HG03571 (cell line): Measurements from ENCODE around the gene SLC39A13.
A peak's percentile ranks its signal among the peaks of the same experiment; 100 is the strongest.

Source experiments
- ATAC-seq: cut with Tn5 transposase; IDR thresholded peaks from one replicate; pipeline ENCODE4 v1.9.1; 2021; ENCODE audit not compliant: unreplicated experiment

SLC39A13 gene

DNA sequence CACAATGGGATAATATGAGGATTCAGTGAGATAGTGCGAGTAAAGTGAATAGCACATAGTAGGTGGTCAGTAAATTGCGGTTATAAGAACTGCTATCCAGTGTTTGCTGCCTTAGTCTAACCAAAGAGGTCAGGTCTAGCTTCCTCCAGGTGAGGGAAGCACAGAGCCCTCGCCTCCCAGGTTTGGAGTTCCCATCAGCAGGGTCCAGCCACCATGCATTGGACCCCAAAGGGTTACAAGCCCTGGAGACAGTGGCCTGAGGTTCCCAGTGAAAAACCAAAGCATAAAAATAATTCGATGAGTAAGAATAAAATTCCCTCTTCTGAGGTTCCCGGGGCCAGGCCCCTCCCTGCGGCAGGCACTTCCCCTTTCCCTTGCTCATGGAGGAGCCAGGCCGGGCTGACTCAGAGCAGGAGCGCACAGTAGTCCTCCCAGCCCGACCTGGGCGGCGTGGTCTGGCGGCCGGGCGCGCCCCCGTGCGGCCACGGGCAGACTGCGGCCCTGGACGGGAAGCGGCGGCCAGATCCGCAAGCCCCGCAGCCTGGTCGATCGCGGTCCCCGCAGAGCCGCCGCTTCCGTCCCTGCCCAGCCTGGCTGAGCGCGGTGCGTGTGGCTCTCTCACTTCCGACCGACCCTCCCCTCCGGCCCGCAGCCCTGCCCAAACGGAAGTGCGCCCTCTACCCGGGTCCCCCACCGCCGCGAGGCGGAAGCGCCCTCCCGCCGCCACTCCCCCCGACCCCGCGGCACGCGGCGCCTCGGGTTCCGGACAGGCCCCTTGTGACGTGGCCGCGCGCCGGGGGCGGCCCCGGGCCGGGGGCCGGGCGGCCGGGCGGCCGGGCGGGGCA, at the start of gene SLC39A13:
TSS of gene SLC39A13 (plus strand) at position 845 of the 845 bp plus-strand sequence. CDS start 1,505 bp downstream, outside the sequence.
- ATAC-seq = peak; percentile 83

DNA sequence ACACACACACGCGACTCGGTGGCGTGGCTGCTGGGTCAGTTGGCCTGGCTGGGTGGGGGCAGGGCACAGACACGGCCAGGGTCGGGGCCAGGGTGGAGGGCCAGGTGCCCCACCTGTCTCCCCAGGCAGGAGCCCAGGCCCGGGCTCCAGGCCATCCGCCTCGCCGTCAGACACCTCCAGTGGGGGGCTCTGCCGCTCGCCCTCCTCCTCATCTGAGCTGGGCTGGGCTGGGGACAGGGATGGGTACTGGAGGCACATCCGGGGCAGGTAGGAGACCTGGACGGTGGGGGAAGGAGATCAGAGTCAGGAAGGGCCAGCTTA, 49.7 kb upstream of the SLC39A13 start:
- ATAC-seq = no peak

DNA sequence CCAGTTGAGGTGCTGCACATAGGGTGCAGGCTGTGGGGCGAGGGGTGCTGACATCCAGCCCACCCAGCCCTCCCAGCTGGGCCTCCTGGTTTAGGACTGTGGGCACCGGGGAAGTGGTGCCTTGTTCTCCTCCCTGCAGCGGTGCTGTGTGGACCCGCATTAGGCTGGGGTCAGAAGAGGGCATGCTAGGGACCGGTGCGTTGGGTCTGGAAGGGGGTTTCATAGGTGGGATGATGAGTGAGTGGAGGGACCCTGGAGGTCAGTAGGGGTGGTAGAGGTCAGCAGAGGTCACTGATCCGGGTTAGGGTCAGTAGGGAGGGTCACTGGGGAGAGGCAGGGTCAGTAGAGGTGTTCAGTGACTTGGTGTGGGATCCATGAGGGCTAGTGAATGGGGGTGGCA, 49.2 kb upstream of the SLC39A13 start:
- ATAC-seq = no peak

DNA sequence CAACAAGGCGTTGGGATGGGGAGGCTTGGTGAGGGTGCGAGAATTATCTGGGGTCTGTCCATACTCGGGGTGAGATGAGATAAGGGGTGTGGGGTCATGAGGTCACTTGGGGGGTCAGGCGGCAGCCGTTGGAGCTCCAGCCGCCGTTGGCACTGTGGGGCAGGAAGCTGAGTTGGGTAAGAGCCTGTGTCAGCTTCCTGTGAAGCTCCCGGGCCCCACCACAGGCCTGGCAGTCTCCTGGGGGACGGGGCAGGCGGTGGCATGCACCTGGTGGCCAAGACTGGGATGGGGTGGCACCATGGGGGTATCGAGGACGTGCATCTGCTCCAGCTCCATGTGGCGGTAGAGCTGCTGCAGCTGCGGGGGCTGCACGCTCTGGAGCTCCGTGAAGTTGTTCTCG, 48.8 kb upstream of the SLC39A13 start:
- ATAC-seq = no peak

DNA sequence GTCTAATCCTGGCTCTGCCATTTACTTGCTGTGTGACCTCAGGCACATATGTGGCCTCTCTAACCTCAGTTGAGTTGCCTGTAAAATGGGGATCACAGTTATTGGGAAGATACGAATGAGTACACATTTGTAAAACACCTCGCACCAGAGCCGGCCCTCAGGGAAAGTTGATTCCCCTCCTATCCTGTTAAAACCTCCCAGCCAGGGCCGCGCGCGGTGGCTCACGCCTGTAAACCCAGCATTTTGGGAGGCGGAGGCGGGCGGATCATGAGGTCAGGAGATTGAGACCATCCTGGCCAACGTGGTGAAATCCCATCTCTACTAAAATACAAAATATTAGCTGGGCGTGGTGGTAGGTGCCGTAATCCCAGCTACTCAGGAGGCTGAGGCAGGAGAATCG, 48.0 kb upstream of the SLC39A13 start:
- ATAC-seq = no peak

DNA sequence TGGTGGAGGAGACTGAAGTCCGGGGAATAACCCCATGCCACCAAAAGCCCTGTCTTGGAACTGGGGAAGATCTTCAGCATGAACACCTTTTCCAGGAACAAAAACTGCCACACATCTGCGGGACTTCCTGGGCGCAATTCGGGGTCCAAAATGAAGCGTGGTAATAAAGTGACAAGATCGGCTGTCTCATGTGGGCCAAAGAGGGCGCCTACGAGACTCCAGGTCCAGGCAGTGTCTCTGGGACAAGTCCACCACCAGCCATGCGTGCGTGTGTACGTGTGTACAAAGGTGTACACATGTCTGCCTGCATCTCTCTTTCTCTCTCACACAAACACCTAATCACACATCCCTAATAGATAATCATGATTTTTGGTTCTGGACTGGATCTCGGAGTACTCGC, 47.0 kb upstream of the SLC39A13 start:
- ATAC-seq = no peak

DNA sequence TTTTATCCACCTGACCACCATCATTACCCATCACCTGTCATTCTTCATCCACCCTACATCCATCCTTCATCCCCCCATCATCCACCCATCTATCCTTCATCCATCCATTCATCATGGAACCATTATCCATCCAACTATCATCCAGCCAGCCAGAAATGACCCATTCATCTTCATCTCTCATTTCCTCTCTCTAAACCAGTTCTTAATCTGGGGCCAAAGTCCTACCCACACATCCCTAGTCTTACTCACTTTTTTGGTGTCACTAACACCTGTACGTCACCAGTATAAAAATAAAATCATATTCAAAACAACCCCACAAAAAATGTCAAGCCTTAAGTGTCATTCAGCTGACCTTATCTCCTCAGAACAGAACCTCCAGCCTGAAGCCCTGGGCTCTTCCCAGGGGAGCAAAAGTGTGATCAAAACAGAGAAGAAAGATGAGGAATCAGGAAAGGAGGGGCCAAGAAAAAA, 42.3 kb upstream of the SLC39A13 start:
- ATAC-seq = no peak

DNA sequence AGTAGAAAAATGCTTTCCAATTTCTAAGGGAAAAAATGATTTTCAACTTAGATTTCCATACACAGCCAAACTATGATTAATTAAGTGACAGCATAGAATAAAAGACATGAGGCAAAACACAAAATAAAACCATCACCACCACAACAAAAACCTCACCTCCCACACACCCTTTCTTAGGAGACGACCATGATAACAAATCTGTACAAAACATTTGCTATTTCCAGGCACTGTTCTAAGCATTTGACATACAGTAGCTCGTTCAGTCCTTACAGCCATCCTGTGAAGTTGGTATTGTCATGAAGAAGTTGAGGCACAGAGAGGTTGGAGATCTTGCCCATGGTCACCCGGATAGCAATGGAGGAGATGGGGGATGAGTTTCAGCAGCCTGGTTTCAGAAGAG, 38.7 kb upstream of the SLC39A13 start:
- ATAC-seq = no peak

DNA sequence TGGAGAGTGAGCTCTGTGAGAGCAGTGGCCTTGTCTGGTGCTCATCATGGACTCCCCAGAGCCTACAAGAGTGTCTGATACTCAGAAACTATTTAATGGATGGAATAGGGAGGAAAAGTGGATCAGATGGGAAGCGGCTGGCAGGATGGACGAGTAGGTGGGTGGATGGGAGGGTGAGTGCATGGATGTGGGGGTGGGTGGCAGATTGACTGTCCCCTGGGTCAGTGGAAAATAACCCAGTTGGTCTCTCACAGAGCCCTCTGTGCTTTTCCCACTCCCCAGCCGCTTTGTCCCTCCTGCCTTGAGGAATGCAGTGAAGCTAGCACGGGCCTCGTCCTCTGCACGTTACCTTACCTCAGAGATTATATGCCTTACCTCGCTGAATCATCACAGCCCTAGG, 36.0 kb upstream of the SLC39A13 start:
- ATAC-seq = no peak

DNA sequence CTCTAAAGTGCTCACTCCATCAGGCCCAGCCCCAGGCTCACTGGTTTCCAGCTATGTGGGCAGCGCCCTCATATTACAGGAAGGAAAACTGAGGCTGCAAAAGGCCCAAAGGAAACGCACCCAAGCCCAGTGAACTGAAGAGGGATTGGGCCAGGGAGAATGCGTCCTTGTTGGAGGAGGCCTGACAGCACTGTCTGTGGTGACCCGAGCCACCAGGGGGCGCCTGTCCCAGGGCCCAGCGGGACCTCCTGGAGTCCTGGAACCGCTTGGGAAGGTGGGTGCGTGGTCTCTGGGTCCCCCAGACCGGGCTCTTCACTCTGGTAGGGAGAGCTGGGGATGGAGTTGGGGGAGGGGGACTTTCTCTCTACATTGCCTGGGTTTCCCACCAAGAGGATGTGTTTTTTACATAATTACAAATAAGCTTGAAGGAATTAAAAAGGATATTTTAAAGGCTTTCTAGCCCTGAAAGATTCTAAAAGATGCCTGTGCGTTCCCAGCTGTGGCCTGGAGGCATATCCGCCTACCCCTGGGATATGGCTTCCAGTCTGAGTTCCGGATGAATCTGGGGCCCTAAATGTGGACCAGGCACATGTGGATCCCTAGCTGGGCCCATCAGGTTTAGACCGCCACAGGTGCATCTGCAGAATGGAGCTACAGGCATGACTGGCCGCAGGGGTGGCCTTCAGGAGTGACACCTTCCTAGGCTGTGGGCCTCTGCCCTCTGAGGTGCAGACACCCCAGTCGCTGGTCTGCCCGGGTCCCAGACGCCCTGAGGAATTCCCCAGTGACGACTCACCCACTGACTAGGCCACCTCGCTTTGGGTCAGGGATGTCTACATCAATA, 34.3 kb upstream of the SLC39A13 start:
- no peak for ATAC-seq

DNA sequence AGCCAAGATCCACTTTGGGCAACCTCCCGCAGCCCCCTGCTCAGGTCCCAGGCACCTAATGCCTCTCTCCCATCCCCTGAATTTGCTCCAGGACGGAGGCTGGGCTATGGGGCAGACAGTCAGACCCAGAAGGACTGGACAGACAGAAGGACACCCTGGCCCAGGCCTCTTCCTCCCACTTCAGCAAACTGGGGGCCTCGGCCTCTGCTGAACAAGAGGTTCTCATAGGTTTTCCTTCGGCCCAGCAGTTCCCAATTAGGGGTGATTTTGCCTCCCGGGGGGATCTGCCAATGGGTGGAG, 33.7 kb upstream of the SLC39A13 start:
- ATAC-seq = no peak

DNA sequence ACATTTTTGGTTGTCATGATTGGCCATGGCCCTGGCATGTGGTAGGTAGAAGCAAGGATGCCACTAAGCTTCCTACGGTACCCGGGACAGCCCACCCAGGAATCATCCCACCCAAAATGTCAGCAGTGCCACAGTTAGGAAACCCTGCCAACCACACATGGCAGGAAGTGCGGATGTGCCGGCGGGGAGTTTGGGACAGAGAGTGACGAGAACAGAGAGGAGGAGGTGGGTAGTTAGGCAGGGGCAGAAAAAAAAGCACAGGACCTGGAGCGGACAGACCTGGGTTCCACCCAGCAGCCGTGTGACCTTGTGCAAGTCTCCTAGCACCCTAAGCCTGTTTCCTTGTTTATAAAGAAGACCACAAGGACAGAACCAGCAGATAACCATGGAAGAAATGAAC, 33.4 kb upstream of the SLC39A13 start:
- no peak for ATAC-seq

DNA sequence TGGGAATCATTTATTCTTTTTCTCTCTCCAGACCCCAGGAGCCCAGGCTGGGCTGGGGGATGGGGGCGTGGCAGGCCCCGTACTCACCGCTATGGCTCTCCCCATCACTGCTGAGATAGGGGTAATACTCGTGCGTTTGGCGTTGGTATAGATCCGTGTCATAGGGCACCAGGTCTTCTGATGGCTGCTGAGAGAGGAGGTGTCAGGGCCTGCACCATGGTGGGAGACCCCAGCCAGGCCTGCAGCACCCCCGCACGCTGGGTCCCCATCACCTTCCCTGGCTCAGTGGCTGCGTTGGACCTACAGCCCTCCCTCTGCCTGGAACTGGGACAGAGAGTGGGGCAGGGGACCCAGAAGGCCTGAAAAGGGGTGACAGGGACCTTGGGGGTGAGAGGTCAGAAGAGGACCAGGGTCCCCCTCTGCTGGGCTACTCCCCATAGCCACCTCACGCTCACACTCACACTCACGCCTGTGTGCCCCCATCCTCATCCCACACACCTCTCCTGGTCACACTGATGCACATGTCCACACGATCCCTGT, 32.8 kb upstream of the SLC39A13 start:
- no peak for ATAC-seq

DNA sequence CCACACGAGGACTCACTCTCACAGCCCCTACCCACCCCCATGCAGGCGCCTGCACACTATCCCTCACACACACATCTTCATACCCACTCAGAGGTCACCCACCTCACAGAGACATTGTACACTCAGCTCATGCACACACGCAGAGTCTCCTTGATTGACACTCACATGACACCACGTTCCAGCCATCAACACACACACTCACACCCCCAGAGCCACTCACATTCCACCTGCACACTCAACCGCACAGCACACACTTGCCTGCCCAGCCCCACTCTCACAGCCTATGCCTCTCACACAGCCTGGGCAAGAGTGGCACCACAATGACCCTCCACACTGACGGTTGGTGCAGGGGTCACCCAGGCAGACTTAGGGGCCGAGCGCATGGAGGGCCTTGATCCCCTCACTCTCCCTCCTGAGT, 32.3 kb upstream of the SLC39A13 start:
- ATAC-seq = no peak

DNA sequence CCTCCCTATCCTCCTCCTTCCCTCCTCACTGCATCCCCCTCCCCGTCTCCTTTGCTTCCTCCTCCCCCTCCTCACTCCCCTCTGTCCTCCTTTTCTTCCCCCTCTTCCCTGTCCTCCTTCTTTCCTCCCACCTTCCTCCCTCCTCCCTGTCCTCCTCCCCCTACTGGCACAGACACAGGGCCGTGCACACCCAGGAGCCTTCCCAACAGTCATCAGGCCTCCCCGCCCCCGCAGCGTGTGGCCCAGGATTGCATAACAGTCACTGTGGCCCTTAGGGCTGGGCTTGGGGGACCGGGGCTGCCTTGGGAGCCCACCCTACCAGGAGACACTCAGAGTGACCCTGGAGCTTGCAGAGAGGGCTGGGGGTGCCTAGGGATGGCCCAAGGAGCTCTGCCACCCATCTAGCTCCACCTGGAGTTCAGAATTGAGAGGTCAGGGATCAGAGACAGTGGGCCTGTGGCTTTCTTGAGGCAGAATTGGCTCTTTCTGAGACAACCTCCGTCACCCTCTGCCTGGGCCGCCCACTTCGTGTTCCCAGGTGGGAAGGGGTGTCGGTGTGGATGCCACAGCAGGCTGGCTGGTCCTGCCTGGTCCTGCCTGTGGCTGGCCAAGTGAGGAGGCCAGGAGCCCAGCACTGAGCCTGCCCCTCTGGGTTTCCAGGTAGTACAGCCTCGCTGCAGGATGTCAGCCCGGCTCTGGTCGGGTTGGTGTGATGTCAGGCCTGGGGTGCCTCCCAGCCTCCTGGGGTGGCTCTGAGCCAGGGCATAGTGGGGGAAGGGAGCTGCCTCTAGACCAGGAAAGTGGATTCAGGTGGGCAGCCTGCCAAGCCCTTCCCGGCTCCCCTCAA, 31.6 kb upstream of the SLC39A13 start:
- ATAC-seq = no peak

DNA sequence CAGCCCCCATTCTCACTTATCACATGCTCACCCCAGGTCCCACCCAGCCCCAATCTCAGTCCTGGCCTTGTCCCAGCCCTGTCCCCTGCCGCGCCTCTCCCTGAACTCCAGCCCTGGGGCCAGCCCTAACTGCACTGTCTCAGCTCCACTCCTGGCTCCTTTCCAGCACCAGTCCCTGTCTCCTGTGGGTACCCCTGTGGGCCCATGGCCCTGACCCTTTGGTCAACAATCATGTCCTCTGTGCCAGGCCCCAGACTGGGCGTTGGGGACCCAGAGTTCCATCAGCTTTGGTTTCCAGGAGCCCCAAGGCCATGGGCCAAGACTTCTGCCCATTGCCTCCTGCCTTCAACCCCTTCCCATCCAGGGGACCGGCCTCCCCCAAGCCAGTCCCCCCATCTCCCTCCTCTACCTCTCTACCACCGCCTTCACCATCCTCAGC, 30.8 kb upstream of the SLC39A13 start:
- no peak for ATAC-seq

DNA sequence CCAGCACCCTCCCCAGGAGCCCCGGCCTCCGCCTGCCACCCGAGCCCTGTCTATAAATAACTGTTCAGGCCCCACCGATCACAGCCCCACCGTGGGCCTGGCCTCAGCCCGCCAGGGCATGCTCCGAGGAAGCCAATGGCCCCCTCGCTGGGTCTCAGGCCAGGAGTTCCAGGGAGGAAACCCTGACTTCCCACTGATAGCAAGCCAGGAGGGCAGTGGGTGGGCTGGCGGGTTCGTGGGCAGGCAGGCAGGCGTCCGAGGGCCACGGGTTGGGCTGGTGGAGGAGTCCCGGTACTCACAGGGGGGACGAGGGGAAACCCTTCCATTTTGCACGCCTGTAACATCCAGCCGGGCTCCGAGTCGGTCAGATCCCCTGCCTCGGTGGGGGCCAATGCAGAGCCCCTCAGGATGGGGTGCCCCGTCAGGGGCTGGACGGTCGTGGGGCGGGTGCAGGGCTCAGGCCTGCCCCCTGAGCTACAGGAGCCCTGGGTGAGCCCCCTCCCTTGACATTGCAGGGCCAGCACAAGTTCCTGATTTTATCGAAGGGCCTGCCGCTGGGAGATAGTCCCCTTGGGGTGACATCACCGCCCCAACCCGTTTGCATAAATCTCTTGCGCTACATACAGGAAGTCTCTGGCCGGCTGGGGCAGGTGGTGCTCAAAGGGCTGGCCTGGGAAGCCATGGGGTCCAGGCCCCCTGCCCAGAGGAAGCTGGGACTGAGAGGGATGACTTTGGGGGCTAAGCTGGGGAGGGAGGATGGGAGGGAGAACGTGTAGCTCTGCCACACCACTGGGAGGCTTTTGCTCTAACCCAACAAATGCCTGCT, 30.2 kb upstream of the SLC39A13 start, which contains the start of gene SPI1:
TSS of gene SPI1 (minus strand) at position 538 of the 826 bp plus-strand sequence. CDS start at position 344, 194 bp downstream.
- ATAC-seq = peak; percentile 74

DNA sequence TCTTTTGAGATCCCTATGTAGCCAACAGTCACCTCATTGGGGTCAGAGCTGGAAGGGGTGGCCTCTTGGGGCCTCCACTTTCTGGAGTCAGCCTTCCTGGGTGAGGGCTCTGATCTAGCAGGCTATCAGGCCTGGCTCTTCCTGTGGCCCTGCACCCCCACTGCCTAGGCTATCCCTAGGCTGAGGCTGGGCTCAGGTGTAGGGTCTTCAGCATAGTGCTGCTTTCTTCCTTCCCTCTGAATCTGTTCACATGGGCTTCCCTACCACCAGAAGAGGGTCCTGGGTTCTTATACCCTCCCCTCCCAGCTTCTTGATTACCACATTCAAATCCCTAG, 29.6 kb upstream of the SLC39A13 start:
- ATAC-seq = peak; percentile 2

DNA sequence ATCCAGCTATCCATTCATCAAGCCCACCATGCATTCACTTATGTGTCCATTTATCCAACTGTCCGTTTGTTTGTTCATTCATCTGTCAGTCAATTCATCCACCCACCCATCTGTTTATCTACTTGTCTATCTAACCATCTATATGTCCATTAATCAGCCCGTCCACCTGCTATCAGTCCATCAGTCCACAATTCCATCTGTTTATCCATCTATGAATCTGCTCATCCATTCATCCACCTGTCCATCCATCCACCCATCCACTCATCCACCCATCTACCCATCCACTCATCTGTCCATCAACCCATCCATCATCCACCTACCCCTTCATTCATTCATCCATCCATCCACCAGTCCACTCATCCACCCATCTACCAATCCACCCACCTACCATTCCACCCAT, 29.1 kb upstream of the SLC39A13 start:
- no peak for ATAC-seq

DNA sequence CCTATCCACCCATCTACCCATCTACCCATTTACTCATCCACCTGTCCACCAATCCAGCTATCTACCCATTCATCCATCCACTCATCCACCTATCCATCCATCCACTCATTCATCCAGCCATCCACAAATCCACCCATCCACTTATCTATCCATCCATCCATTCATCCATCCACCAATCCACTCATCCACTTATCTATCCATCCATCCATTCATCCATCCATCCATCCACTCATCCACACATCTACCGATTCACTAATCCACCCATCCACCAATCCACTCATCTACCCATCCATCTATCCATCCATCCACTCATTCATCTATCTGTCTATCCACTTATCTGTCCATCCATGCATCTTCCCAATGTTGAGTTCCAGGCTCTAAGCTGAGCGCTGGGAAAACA, 28.3 kb upstream of the SLC39A13 start:
- ATAC-seq = no peak
